ENCODE data around the gene DNAH14. TPM values are rescaled to one million over a fixed set of nuclear protein-coding genes. Genes with fewer than 3 reads are reported as not detected.

The DNAH14 gene
- polyA plus RNA-seq, 1 donor from 2014 or later: 24.9 TPM

GRCh38 chr1:225413708-225414375, 484.4 kb downstream of the DNAH14 start:
- Histone ChIP-seq H3K9me2 (ENCODE audit: insufficient read depth, low read length) (no peaks in the 10 kb centered on the region), H3K79me2 (replicated peaks; ENCODE audit: insufficient read depth, low read length) (peaks cover 29% of the 10 kb centered on the region), H4K20me1 (ENCODE audit: insufficient read depth) (no peaks in the 10 kb centered on the region), H2AFZ (ENCODE audit: low read depth, low read length) (no peak overlapping the region), H3K4me2 (ENCODE audit: low read length) (no peak overlapping the region), H3K4me3 (ENCODE audit: low read length) (no peak overlapping the region), H3K27ac (ENCODE audit: low read length) (no peak overlapping the region), H3F3A (ENCODE audit: insufficient read depth, low read length, poor library complexity, severe bottlenecking) (no peaks in the 10 kb centered on the region), H3K27me3 (ENCODE audit: insufficient read depth, low read depth, low read length) (no peaks in the 10 kb centered on the region), H3K36me3 (ENCODE audit: insufficient read depth, low read length) (peaks cover 16% of the 10 kb centered on the region), H3K9ac (ENCODE audit: low read length) (no peak overlapping the region), H3K9me3 (ENCODE audit: low read length) (no peaks in the 10 kb centered on the region)
- TF ChIP-seq EZH2 (IDR thresholded peaks at IDR 0.05; ENCODE audit: borderline replicate concordance, insufficient read depth, low read length, poor library complexity, severe bottlenecking) (no peak), MXI1 (conservative IDR thresholded peaks at IDR 0.05; ENCODE audit: poor library complexity, severe bottlenecking) (no peak)

GRCh38 chr1:225415307-225415706, 485.8 kb downstream of the DNAH14 start:
- Histone ChIP-seq H2AFZ (ENCODE audit: low read depth, low read length) (no peak overlapping the region), H3K27me3 (ENCODE audit: insufficient read depth, low read depth, low read length) (no peaks in the 10 kb centered on the region), H3K9me2 (ENCODE audit: insufficient read depth, low read length) (no peaks in the 10 kb centered on the region), H3K4me2 (ENCODE audit: low read length) (no peak overlapping the region), H4K20me1 (ENCODE audit: insufficient read depth) (no peaks in the 10 kb centered on the region), H3K79me2 (replicated peaks; ENCODE audit: insufficient read depth, low read length) (peaks cover 44% of the 10 kb centered on the region), H3K27ac (ENCODE audit: low read length) (no peak overlapping the region), H3K36me3 (ENCODE audit: insufficient read depth, low read length) (peaks cover 22% of the 10 kb centered on the region), H3F3A (ENCODE audit: insufficient read depth, low read length, poor library complexity, severe bottlenecking) (no peaks in the 10 kb centered on the region), H3K9ac (ENCODE audit: low read length) (no peak overlapping the region), H3K4me3 (ENCODE audit: low read length) (no peak overlapping the region), H3K9me3 (ENCODE audit: low read length) (no peaks in the 10 kb centered on the region)
- TF ChIP-seq EP300 (conservative IDR thresholded peaks at IDR 0.05; ENCODE audit: poor library complexity, severe bottlenecking): no peak
- TF ChIP-seq MXI1 (conservative IDR thresholded peaks at IDR 0.05; ENCODE audit: poor library complexity, severe bottlenecking): no peak
- TF ChIP-seq POLR2AphosphoS5 (IDR thresholded peaks at IDR 0.05): no peak
- TF ChIP-seq REST (IDR thresholded peaks at IDR 0.05; ENCODE audit: borderline replicate concordance): no peak
- TF ChIP-seq SMC3 (conservative IDR thresholded peaks at IDR 0.05; ENCODE audit: poor library complexity): no peak
- TF ChIP-seq TAF1 (IDR thresholded peaks at IDR 0.05; ENCODE audit: low read depth): no peak
- no peak for TF ChIP-seq CTCF (IDR thresholded peaks at IDR 0.05; ENCODE audit: poor library complexity, severe bottlenecking)
- TF ChIP-seq EZH2 (IDR thresholded peaks at IDR 0.05; ENCODE audit: borderline replicate concordance, insufficient read depth, low read length, poor library complexity, severe bottlenecking): no peak
- TF ChIP-seq RAD21 (conservative IDR thresholded peaks at IDR 0.05): no peak
